Astrocyte of the spinal cord (primary cell): ENCODE results near the gene OR1D2.
"Not testable (repeated sequence)": the region's sequence is repeated elsewhere in the genome, so short reads cannot be mapped to it uniquely, and the experiment has no call there.

Source experiments
- DNase-seq: peaks from one replicate; pipeline ENCODE4 v3.0.0; 2011; ENCODE audit warnings: low read depth, low spot score
- H3K4me3 ChIP-seq: 2 replicates; pipeline ENCODE4 v1.5.1; 2011; ENCODE audit warnings: low read depth, mild to moderate bottlenecking, low read length, moderate library complexity
- in situ Hi-C: cut with HindIII; loops from 2 replicates; pipeline ENCODE4 v1.10.0; 2017; ENCODE audit warnings: low sequenced_read_pairs
- TF ChIP-seq, protein P1 (sequence below): IDR thresholded peaks from 2 replicates; pipeline ENCODE4 v1.5.1; 2012; ENCODE audit warnings: low read depth, mild to moderate bottlenecking, low read length, inconsistent platforms

Gene OR1D2, protein sequence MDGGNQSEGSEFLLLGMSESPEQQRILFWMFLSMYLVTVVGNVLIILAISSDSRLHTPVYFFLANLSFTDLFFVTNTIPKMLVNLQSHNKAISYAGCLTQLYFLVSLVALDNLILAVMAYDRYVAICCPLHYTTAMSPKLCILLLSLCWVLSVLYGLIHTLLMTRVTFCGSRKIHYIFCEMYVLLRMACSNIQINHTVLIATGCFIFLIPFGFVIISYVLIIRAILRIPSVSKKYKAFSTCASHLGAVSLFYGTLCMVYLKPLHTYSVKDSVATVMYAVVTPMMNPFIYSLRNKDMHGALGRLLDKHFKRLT

DNA sequence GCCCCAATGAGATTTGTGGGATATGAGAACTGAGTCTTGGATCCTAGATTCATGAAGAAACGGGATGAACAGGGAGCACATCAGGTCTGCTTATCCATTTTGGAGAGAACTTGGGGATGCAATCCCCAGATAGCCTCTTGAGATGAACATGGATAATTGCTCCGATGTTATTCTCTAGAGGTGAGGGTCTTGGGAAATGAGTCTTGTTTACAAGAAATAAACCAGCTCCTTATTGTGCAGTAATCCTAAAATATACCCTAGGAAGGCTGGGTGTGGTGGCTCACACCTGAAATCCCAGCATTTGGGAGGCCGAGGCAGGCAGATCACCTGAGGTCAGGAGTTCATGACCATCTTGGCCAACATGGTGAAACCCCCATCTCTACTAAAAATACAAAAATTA lies at the start of gene OR1D2:
Gene OR1D2 (minus strand): TSS at position 101 of the 400 bp plus-strand sequence. CDS start 11,426 bp downstream, outside the sequence.
- in situ Hi-C loops: no loop called here
- no peak within 1 kb of the TSS for H3K4me3 ChIP-seq
- no peak for DNase-seq
- TF ChIP-seq, protein P1, sequence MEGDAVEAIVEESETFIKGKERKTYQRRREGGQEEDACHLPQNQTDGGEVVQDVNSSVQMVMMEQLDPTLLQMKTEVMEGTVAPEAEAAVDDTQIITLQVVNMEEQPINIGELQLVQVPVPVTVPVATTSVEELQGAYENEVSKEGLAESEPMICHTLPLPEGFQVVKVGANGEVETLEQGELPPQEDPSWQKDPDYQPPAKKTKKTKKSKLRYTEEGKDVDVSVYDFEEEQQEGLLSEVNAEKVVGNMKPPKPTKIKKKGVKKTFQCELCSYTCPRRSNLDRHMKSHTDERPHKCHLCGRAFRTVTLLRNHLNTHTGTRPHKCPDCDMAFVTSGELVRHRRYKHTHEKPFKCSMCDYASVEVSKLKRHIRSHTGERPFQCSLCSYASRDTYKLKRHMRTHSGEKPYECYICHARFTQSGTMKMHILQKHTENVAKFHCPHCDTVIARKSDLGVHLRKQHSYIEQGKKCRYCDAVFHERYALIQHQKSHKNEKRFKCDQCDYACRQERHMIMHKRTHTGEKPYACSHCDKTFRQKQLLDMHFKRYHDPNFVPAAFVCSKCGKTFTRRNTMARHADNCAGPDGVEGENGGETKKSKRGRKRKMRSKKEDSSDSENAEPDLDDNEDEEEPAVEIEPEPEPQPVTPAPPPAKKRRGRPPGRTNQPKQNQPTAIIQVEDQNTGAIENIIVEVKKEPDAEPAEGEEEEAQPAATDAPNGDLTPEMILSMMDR: no peak

DNA sequence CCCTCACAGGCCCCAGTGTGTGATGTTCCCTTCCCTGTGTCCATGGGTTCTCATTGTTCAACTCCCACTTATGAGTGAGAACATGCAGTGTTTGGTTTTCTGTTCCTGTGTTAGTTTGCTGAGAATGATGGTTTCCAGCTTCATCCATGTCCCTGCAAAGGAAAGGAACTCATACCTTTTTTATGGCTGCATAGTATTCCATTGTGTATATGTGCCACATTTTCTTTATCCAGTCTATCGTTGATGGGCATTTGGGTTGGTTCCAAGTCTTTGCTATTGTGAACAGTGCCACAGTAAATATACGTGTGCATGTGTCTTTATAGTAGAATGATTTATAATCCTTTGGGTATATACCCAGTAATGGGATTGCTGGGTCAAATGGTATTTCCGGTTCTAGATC lies 33.3 kb upstream of the OR1D2 start:
- H3K4me3 ChIP-seq, in situ Hi-C loops, DNase-seq: not testable (repeated sequence)

DNA sequence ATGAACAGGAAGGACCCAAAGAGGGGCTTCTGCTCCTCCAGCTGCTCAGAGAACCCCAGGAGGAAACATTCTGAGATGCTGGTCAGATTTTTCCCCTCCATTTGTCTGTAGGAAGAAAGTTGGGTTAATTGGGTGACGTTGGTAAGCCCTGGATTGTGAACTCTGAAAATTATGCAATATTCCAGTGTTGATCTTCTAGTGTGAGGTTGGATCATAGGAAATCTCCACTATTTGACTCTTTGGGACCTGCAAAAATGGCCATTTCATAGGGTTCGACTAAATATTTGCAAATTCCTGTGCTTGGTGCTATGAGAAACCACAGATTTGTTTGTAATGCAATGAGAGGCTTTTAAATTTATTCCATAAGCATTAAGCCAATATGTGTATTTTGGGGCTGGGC lies 23.2 kb upstream of the OR1D2 start, which contains the start of gene OR1G1:
Gene OR1G1 (minus strand): TSS at position 101 of the 400 bp plus-strand sequence. CDS start 0 bp downstream, at position 101.
- no peak within 1 kb of the TSS for H3K4me3 ChIP-seq
- TF ChIP-seq, protein P1: no peak
- no peak for DNase-seq
- in situ Hi-C loops: no loop called here

DNA sequence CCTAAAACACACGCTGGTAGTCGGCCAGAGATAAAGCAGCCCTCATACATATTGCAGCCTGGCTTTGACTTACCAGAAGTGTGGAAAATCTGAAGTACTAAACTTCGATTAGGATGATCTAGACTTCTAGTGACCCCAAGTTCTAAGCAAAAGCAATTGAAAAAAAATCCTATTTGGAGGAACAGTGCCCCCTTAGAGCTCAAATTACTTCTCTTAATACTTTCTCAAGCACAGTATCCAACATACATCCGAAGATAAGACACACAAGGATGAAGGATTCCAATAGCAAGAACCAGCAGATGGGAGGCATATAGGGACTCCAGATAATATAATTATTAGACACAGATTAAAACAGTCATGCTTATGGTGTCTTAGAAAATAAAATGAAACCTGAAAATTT lies 30.4 kb downstream of the OR1D2 start:
- DNase-seq, in situ Hi-C loops, H3K4me3 ChIP-seq: not testable (repeated sequence)

DNA sequence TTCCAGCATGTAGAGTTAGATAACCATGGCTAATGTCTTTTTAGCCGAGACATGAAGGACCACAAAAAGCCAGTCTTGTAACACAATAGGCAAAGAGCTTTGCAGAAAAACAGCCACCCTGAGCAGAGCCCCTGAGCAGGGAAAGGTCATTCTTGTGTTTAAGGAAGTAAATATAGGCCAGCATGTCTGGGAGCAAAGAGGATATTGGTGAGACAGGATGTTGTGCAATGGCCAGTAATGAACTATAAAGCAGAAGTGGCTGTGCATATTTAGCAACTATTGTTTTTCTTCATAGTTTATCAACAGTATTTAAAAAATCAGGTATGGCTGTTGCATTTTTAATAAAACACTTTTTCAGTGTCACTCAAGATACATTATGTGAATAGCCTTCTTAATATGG lies 39.0 kb downstream of the OR1D2 start:
- in situ Hi-C loops, H3K4me3 ChIP-seq, DNase-seq: not testable (repeated sequence)

DNA sequence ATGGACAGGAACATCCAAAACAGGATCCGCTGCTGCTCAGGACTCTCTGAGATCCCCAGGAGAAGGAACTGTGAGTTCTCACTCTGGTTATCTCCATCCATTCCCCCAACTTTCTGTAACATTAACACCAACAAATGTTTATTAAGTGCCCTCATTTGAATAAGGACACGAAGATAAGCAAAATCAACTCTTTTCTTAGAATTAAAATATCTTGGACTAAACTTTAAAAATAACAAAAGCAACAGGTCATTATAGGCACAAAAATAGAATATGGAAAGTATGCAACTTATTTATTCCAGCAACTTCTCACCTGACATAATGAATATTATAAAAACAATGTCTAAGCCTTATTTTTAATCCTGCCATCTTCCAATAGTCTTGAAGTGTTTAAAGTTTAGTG lies 40.7 kb downstream of the OR1D2 start, which contains the start of gene OR1D5:
Gene OR1D5 (minus strand): TSS at position 101 of the 400 bp plus-strand sequence. CDS start 0 bp downstream, at position 101.
- H3K4me3 ChIP-seq, in situ Hi-C loops, DNase-seq: not testable (repeated sequence)

DNA sequence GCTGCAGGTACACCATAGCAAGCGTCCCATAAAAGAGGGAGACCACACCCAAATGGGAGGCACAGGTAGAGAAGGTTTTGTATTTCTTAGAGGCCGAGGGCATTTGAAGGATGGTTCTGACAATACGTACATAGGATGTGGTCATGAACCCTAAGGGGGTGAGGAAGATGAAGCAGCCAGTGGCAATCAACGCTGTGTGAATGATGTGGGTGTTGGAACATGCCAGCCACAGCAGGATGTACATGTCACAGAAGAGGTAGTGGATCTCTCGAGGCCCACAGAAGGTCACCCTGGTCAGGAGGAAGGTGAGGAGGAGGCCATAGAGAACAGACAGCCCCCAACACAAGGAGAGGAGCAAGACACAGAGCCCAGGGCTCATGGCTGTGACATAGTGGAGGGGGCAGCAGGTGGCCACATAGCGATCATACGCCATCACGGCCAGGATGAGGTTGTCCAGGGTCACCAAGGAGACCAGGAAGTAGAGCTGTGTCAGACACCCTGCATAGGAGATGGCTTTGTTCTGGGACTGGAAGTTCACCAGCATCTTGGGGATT lies 41.3 kb downstream of the OR1D2 start:
- H3K4me3 ChIP-seq, DNase-seq, in situ Hi-C loops: not testable (repeated sequence)

DNA sequence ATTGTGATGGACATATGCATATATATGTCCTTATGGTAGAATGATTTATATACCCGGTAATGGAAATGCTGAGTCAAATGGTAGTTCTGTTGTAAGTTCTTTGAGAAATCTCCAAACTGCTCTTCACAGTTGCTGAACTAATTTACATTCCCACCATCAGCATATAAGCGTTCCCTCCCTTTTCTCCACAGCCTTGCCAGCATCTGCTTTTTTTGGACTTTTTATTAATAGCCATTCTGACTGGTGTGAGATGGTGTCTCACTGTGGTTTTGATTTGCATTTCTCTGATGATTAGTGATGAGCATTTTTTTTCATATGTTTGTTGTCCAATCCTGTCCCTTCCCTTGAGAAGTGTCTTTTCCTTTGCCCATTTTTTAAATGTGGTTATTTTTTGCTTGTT lies 49.4 kb downstream of the OR1D2 start:
- DNase-seq, in situ Hi-C loops, H3K4me3 ChIP-seq: not testable (repeated sequence)

DNA sequence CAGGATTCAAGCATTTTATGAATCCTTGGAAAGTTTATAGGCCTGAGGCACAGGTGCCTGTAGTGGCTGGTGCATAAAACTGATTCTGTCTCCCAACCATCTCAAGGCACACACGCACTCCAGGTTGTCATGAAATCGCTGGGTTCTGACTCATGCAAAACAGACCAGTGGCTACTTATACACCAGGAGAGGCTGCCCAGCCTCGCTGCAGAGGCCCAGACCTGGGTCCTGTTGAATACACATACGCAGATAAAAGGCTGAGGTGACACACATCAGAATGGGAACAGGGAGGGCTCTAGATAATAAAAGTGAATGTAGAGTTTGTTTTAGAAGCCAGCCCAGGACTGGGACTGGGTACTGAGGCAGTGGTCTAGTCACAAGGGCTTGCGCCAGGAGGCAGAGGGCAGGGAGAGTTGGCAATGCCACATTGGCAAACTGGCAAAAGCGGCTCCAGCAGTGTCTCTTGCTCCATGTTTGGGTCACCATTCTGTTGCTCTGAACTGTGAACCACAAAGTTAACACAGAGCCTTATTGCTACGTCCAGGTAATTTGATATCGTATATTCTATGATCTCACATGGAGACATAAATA lies 54.4 kb downstream of the OR1D2 start:
- in situ Hi-C loops: no loop called here
- no peak for DNase-seq
- no peak overlapping the region for H3K4me3 ChIP-seq
- TF ChIP-seq, protein P1: no peak
